ENCODE data around the gene KLHL1.

DNA sequence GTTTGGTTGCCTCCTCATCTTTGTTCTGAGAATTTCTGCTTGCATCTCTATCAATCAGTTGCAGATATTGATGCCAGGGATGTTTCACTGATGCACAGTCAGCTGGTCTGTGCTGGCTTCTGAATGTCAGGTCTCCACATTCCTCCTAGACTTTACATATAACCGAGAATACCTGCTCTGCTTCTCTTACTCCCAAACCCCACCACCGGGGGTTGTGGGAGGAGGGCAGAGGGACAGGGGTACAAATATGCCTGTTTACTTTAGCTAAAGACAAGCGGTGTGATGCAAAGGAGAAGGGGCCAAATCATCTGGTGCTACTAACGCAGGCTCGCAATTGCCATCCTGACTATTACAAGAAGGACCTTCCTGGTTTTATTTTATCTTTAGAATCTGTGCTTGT is 17.4 kb upstream of the KLHL1 start:
- TF ChIP-seq, protein P1, sequence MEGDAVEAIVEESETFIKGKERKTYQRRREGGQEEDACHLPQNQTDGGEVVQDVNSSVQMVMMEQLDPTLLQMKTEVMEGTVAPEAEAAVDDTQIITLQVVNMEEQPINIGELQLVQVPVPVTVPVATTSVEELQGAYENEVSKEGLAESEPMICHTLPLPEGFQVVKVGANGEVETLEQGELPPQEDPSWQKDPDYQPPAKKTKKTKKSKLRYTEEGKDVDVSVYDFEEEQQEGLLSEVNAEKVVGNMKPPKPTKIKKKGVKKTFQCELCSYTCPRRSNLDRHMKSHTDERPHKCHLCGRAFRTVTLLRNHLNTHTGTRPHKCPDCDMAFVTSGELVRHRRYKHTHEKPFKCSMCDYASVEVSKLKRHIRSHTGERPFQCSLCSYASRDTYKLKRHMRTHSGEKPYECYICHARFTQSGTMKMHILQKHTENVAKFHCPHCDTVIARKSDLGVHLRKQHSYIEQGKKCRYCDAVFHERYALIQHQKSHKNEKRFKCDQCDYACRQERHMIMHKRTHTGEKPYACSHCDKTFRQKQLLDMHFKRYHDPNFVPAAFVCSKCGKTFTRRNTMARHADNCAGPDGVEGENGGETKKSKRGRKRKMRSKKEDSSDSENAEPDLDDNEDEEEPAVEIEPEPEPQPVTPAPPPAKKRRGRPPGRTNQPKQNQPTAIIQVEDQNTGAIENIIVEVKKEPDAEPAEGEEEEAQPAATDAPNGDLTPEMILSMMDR (IDR thresholded peaks at IDR 0.05; ENCODE audit: insufficient read depth, low read length), result no peak
- TF ChIP-seq REST (IDR thresholded peaks at IDR 0.05; ENCODE audit: insufficient replicate concordance, low read depth) (no peak), POLR2AphosphoS5 (IDR thresholded peaks at IDR 0.05; ENCODE audit: low read depth) (no peak), GABPA (IDR thresholded peaks at IDR 0.05; ENCODE audit: low read depth) (no peak), SPI1 (IDR thresholded peaks at IDR 0.05; ENCODE audit: borderline replicate concordance, low read depth) (no peak)
